ENCODE results near the gene PFKP.

DNA sequence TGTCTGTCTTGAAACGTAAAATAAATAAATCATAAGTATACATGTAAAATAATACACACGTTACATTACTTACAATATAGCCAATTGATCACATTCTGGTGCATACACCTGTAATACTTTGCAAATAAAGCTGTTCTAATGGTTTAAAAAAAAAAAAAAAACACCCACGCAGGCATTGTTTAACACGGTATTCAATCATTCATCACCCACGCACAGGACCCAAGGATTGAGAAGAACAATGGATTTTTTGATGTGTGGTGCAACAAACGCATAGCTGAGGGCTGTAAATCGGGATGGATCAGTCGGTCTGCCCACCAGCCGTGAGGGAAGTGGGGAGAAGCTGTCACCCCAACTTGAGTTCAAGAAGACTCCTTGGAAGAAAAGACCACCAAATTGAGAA, 96.5 kb downstream of the PFKP start:
- TF ChIP-seq POLR2AphosphoS5 (IDR thresholded peaks at IDR 0.05): no peak
- TF ChIP-seq, protein P1, sequence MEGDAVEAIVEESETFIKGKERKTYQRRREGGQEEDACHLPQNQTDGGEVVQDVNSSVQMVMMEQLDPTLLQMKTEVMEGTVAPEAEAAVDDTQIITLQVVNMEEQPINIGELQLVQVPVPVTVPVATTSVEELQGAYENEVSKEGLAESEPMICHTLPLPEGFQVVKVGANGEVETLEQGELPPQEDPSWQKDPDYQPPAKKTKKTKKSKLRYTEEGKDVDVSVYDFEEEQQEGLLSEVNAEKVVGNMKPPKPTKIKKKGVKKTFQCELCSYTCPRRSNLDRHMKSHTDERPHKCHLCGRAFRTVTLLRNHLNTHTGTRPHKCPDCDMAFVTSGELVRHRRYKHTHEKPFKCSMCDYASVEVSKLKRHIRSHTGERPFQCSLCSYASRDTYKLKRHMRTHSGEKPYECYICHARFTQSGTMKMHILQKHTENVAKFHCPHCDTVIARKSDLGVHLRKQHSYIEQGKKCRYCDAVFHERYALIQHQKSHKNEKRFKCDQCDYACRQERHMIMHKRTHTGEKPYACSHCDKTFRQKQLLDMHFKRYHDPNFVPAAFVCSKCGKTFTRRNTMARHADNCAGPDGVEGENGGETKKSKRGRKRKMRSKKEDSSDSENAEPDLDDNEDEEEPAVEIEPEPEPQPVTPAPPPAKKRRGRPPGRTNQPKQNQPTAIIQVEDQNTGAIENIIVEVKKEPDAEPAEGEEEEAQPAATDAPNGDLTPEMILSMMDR (IDR thresholded peaks at IDR 0.05): no peak
- no peak for TF ChIP-seq POLR2A (IDR thresholded peaks at IDR 0.05)
- no peak for TF ChIP-seq EP300 (IDR thresholded peaks at IDR 0.05; ENCODE audit: low read depth)
